OCI-LY7 (cell line): ENCODE data around the gene KCND3. TPM values are rescaled to one million over a fixed set of nuclear protein-coding genes. Genes with fewer than 3 reads are reported as not detected.

Experiments used
- BruUV-seq: library from RNA; stranded (reverse); fragments of 400-500 nt; replicated peaks from 2 replicates; lab custom pipeline; 2021; lab: Mats Ljungman, UMichigan
- CTCF ChIA-PET: fragments of 300-600 bp; sonication (Branson Sonifier 250); formaldehyde crosslinking; loops from one replicate; lab custom pipeline; 2022; ENCODE audit warnings: antibody characterized with exemption; ENCODE audit not compliant: unreplicated experiment; lab: Charles Lee
- POLR2A ChIA-PET: fragments of 300-600 bp; sonication (Branson Sonifier 250); formaldehyde crosslinking; loops from one replicate; lab custom pipeline; 2022; ENCODE audit warnings: antibody characterized with exemption; lab: Charles Lee
- DNase-seq: peaks from one replicate; pipeline ENCODE4 v3.0.0-alpha.2; 2015; ENCODE audit warnings: low spot score
- H2AFZ ChIP-seq: fragments of 200-600 bp; sonication (generic), shearing (Covaris generic); 2 replicates; pipeline ENCODE4 v1.6.1; 2014; ENCODE audit warnings: mild to moderate bottlenecking, antibody characterized with exemption, low read length, moderate library complexity
- H3K27ac ChIP-seq: fragments of 200-600 bp; sonication (generic); 2 replicates; pipeline ENCODE4 v1.5.1; 2014; ENCODE audit warnings: mixed run types, low read depth, mild to moderate bottlenecking, moderate library complexity, low read length, inconsistent platforms; ENCODE audit not compliant: poor library complexity, severe bottlenecking
- H3K36me3 ChIP-seq: fragments of 200-600 bp; sonication (generic); 2 replicates; pipeline ENCODE4 v1.6.1; 2014; ENCODE audit warnings: mild to moderate bottlenecking, antibody characterized with exemption, low read length, moderate library complexity, mixed read lengths; ENCODE audit not compliant: insufficient read depth
- H3K4me1 ChIP-seq: fragments of 200-600 bp; sonication (generic); 2 replicates; pipeline ENCODE4 v1.5.1; 2014; ENCODE audit warnings: mild to moderate bottlenecking, low read length; ENCODE audit not compliant: insufficient read depth, poor library complexity, severe bottlenecking
- H3K4me2 ChIP-seq: fragments of 200-600 bp; sonication (generic); 2 replicates; pipeline ENCODE4 v1.6.1; 2014; ENCODE audit warnings: mild to moderate bottlenecking, low read length
- H3K4me3 ChIP-seq: fragments of 200-600 bp; sonication (generic); 2 replicates; pipeline ENCODE4 v1.5.1; 2014; ENCODE audit warnings: mild to moderate bottlenecking, low read depth, low read length; ENCODE audit not compliant: poor library complexity, severe bottlenecking
- H3K79me2 ChIP-seq: fragments of 200-600 bp; sonication (generic); 2 replicates; pipeline ENCODE4 v1.6.1; 2016; ENCODE audit warnings: low read depth, mild to moderate bottlenecking, low read length, moderate library complexity, mixed read lengths; ENCODE audit not compliant: insufficient read depth
- H3K9me2 ChIP-seq: fragments of 200-600 bp; sonication (generic); 2 replicates; pipeline ENCODE4 v1.6.1; 2016; ENCODE audit warnings: mild to moderate bottlenecking, low read length, mixed read lengths; ENCODE audit not compliant: insufficient read depth
- H3K9me3 ChIP-seq: fragments of 200-600 bp; sonication (generic); 2 replicates; pipeline ENCODE4 v1.6.1; 2014; ENCODE audit warnings: mild to moderate bottlenecking, mixed run types, low read length, mixed read lengths
- H4K20me1 ChIP-seq: fragments of 200-600 bp; sonication (generic); 2 replicates; pipeline ENCODE4 v1.6.1; 2014; ENCODE audit warnings: mild to moderate bottlenecking, antibody characterized with exemption, low read length, moderate library complexity, mixed read lengths; ENCODE audit not compliant: insufficient read depth
- EZH2phosphoT487 ChIP-seq: fragments of 200-600 bp; sonication (generic); IDR thresholded peaks from 2 replicates; pipeline ENCODE4 v1.6.1; 2018; ENCODE audit warnings: low read depth, borderline replicate concordance, mild to moderate bottlenecking, mixed run types, antibody characterized with exemption, low read length, moderate library complexity, mixed read lengths
- intact Hi-C: fragments of 100-400 bp; cut with micrococcal nuclease; formaldehyde crosslinking; loops from one replicate; pipeline ENCODE4 v1.10.0; 2022; ENCODE audit not compliant: unreplicated experiment
- total RNA-seq, 2 experiments: library from RNA; depleted of rRNA in 1 of 2; stranded (reverse); fragments of >200 nt in 1 of 2; shearing (Covaris generic) in 1 of 2; gene quantifications; 2 replicates each; pipeline ENCODE4 v1.2.3, GENCODE V29; 2014 to 2022
- TF ChIP-seq, protein P1 (sequence below): fragments of 200-600 bp; sonication (generic); conservative IDR thresholded peaks from 2 replicates; pipeline ENCODE4 v1.5.1; 2014; ENCODE audit warnings: mild to moderate bottlenecking, antibody characterized with exemption, low read length, moderate library complexity, mixed read lengths

KCND3 gene
- total RNA-seq, 2 experiments from 2014 or later = not detected

DNA sequence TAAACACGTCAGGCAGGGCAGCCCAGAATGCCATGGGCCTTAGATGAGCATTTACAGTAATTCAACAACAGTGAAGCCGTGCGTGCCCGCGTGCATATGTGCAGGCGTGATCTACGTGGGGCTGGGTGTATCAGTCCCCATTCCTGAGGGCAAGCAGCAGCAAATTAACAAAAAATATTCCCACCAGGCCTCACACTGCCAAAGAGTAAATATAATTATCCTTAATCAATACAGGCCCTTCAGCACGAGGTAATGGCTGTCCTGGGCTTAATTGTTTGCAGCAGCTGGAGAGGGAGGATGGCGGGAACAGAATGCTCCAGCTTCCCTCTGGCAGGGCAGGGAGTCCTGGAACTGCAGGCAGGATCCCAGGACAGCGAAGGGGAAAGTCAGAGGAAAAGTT lies 142.0 kb downstream of the KCND3 start:
- BruUV-seq = no TSS peak
- no peaks in the 10 kb centered on the region for H3K79me2 ChIP-seq
- POLR2A ChIA-PET = interaction anchor here (0.5 kb wide), 1 partner anchor 63 kb away, joined by 3 read pairs; no protein-coding TSS in a partner anchor

DNA sequence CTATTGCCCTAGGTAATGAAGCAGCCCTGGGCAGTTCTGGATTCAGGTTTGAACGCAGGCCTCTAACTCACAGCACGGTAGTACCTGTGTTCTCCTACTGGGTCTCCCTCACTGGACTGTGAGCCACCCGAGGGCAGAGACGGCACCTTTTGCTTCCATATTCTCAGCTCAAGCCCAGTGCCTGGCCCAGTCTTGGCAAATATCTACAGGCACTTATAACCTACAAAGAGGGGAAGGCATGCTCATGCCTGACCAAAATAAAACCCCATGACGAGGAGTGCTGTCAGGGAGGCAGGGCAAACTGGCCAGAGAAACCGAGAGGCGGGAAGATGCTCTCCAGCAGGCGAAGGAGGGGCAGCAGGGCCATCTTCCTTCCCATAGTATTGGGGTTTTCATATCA lies 142.6 kb downstream of the KCND3 start:
- H3K9me3 ChIP-seq = no peaks in the 10 kb centered on the region
- H2AFZ ChIP-seq = no peak overlapping the region
- intact Hi-C loops = no loop called here
- H3K79me2 ChIP-seq = no peaks in the 10 kb centered on the region
- H3K9me2 ChIP-seq = no peaks in the 10 kb centered on the region
- no peak overlapping the region for H3K27ac ChIP-seq
- no peaks in the 10 kb centered on the region for H3K4me1 ChIP-seq
- TF ChIP-seq, protein P1, sequence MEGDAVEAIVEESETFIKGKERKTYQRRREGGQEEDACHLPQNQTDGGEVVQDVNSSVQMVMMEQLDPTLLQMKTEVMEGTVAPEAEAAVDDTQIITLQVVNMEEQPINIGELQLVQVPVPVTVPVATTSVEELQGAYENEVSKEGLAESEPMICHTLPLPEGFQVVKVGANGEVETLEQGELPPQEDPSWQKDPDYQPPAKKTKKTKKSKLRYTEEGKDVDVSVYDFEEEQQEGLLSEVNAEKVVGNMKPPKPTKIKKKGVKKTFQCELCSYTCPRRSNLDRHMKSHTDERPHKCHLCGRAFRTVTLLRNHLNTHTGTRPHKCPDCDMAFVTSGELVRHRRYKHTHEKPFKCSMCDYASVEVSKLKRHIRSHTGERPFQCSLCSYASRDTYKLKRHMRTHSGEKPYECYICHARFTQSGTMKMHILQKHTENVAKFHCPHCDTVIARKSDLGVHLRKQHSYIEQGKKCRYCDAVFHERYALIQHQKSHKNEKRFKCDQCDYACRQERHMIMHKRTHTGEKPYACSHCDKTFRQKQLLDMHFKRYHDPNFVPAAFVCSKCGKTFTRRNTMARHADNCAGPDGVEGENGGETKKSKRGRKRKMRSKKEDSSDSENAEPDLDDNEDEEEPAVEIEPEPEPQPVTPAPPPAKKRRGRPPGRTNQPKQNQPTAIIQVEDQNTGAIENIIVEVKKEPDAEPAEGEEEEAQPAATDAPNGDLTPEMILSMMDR = no peak
- TF ChIP-seq EZH2phosphoT487 = no peak
- no peak overlapping the region for H3K4me3 ChIP-seq
- no TSS peak for BruUV-seq
- no peaks in the 10 kb centered on the region for H3K36me3 ChIP-seq
- CTCF ChIA-PET = no interaction called here
- POLR2A ChIA-PET = no interaction called here
- H4K20me1 ChIP-seq = no peaks in the 10 kb centered on the region
- H3K4me2 ChIP-seq = no peak overlapping the region
- no peak for DNase-seq

More for the DNA sequence above, 142.0 kb downstream of the KCND3 start:
- H3K9me2 ChIP-seq = no peaks in the 10 kb centered on the region
- H3K27ac ChIP-seq = no peak overlapping the region
- H3K4me1 ChIP-seq = no peaks in the 10 kb centered on the region
- H2AFZ ChIP-seq = no peak overlapping the region
- H3K4me3 ChIP-seq = no peak overlapping the region
- intact Hi-C loops = no loop called here
- H3K36me3 ChIP-seq = no peaks in the 10 kb centered on the region
- no peak for DNase-seq
- CTCF ChIA-PET = no interaction called here
- H4K20me1 ChIP-seq = no peaks in the 10 kb centered on the region
- TF ChIP-seq EZH2phosphoT487 = no peak
- TF ChIP-seq, protein P1 = no peak
- H3K4me2 ChIP-seq = no peak overlapping the region
- H3K9me3 ChIP-seq = no peaks in the 10 kb centered on the region

DNA sequence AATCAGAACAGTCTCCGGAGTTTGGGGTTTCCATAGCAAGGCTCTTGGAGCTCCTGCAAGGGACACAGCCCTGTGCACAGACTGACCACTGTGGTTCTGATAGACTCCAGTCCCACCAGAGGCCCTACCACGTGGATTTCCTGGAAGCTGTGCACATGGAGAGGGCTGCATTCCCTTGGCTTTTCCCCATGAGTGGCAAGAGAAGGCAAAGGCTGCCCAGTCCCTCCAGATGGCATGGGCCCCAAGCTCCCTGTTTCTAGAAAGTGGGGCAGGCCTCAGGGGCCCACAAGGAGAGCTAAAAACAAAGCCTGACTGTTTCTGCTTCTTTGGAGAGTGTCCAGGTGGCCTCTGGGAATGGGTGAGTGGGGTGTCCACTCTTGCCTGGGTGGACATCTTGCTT lies 146.3 kb downstream of the KCND3 start:
- Histone ChIP-seq H3K4me3 (no peak overlapping the region), H2AFZ (no peak overlapping the region), H3K79me2 (no peaks in the 10 kb centered on the region), H3K27ac (no peak overlapping the region), H3K4me2 (no peak overlapping the region), H3K9me2 (no peaks in the 10 kb centered on the region), H4K20me1 (no peaks in the 10 kb centered on the region), H3K36me3 (no peaks in the 10 kb centered on the region), H3K9me3 (no peaks in the 10 kb centered on the region), H3K4me1 (no peaks in the 10 kb centered on the region)
- CTCF ChIA-PET = interaction anchor here (1.7 kb wide), 1 partner anchor 24 kb away, joined by 4 read pairs; no protein-coding TSS in a partner anchor
- intact Hi-C loops = no loop called here
- BruUV-seq = no TSS peak
- POLR2A ChIA-PET = interaction anchor here (0.7 kb wide), 1 partner anchor 554 kb away, joined by 4 read pairs; no protein-coding TSS in a partner anchor
- TF ChIP-seq, protein P1 = no peak
- no peak for TF ChIP-seq EZH2phosphoT487
- DNase-seq = no peak
